ENCODE results near the gene COG4.

- no peak for TF ChIP-seq POLR2A (IDR thresholded peaks at IDR 0.05)
- TF ChIP-seq, protein P1, sequence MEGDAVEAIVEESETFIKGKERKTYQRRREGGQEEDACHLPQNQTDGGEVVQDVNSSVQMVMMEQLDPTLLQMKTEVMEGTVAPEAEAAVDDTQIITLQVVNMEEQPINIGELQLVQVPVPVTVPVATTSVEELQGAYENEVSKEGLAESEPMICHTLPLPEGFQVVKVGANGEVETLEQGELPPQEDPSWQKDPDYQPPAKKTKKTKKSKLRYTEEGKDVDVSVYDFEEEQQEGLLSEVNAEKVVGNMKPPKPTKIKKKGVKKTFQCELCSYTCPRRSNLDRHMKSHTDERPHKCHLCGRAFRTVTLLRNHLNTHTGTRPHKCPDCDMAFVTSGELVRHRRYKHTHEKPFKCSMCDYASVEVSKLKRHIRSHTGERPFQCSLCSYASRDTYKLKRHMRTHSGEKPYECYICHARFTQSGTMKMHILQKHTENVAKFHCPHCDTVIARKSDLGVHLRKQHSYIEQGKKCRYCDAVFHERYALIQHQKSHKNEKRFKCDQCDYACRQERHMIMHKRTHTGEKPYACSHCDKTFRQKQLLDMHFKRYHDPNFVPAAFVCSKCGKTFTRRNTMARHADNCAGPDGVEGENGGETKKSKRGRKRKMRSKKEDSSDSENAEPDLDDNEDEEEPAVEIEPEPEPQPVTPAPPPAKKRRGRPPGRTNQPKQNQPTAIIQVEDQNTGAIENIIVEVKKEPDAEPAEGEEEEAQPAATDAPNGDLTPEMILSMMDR (IDR thresholded peaks at IDR 0.05 in 8 of 11, conservative IDR thresholded peaks at IDR 0.05 in 3 of 11) = no peak
- no peak for TF ChIP-seq POLR2AphosphoS5 (IDR thresholded peaks at IDR 0.05)
These were observed 39.9 kb downstream of the COG4 start for GRCh38 chr16:70483426-70483825.
